Activated gamma-delta T cell treated with anti-CD3 and anti-CD28 coated beads, Interleukin-2, amount 50 U/mL, for 16 hours (primary cell): Measurements from ENCODE around the gene MMEL1.
"Not testable (repeated sequence)": the region's sequence is repeated elsewhere in the genome, so short reads cannot be mapped to it uniquely, and the experiment has no call there.

ENCODE experiments used
- DNase-seq: peaks from one replicate; pipeline ENCODE4 v3.0.0-alpha.2; 2020; ENCODE audit warnings: low read depth

Gene MMEL1

GRCh38 chr1:2628191-2628932 lies 4.5 kb downstream of the MMEL1 start:
- no peak for DNase-seq

- DNase-seq, result no peak
Measured at GRCh38 chr1:2627746-2628145, 5.1 kb downstream of the MMEL1 start.

- DNase-seq, result not testable (repeated sequence)
Measured at GRCh38 chr1:2625748-2626147, 7.1 kb downstream of the MMEL1 start.

- no peak for DNase-seq
Measured at GRCh38 chr1:2625311-2625710, 7.5 kb downstream of the MMEL1 start.

GRCh38 chr1:2624735-2625300 lies 8.0 kb downstream of the MMEL1 start:
- no peak for DNase-seq

- DNase-seq, result no peak
Measured at GRCh38 chr1:2623571-2624337, 9.1 kb downstream of the MMEL1 start.

GRCh38 chr1:2617971-2618470 lies 14.8 kb downstream of the MMEL1 start:
- no peak for DNase-seq

GRCh38 chr1:2614145-2614544 lies 18.7 kb downstream of the MMEL1 start:
- no peak for DNase-seq

GRCh38 chr1:2612591-2613365 lies 20.0 kb downstream of the MMEL1 start:
- DNase-seq, result no peak

- no peak for DNase-seq
Measured at GRCh38 chr1:2611621-2612437, 21.0 kb downstream of the MMEL1 start.

GRCh38 chr1:2611031-2611501 lies 21.8 kb downstream of the MMEL1 start:
- DNase-seq, result no peak

- DNase-seq, result no peak
Measured at GRCh38 chr1:2610036-2610959, 22.5 kb downstream of the MMEL1 start.

GRCh38 chr1:2609319-2610035 lies 23.3 kb downstream of the MMEL1 start:
- DNase-seq, result no peak

GRCh38 chr1:2607641-2608091 lies 25.1 kb downstream of the MMEL1 start:
- DNase-seq, result no peak

- DNase-seq, result no peak
Measured at GRCh38 chr1:2606881-2607621, 25.8 kb downstream of the MMEL1 start.

- no peak for DNase-seq
Measured at GRCh38 chr1:2606396-2606880, 26.4 kb downstream of the MMEL1 start.

GRCh38 chr1:2605509-2606395 lies 27.1 kb downstream of the MMEL1 start:
- DNase-seq, result no peak
